ENCODE results near the gene MALL.
"Not testable (repeated sequence)": the region's sequence is repeated elsewhere in the genome, so short reads cannot be mapped to it uniquely, and the experiment has no call there.

The MALL gene

GRCh38 chr2:110115291-110116032 is at the start of gene MALL:
TSS of gene MALL (minus strand) at chr2:110115822. CDS start at chr2:110115792, 30 bp downstream.
- no peak for DNase-seq

DNA sequence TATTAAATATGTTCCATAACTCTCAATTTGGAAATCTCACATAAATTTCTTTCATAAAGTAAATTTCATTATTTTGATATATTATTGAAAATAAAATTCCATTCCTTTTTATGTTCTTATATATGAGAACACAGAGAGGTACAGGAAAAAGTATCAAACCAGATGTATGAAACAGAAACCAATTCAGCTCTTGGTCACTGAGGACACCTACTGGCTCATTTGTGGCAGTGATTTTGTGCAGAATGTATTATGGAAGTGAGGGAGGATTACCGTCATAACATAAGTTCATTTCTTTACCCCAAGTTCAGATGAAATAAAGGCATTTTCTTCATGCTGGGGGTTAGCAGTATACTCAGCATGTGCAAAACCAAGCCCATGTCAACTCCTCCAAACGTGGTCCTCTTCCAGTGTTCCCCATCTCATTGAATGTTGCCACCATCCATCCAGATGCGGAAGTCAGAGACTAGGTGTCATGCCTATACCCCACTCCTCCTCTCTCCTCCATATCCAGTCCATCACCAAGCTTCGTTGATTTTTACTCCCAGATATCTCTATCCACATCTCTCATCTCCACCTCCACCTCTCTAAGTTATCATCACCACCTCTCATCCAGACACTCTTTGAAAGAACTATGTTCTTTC is 41.7 kb upstream of the MALL start:
- DNase-seq, result peak in 6 of 51 donors; percentile 1 to 18 (median 5)

GRCh38 chr2:110154828-110155227 is 39.2 kb upstream of the MALL start:
- DNase-seq, result not testable (repeated sequence)

GRCh38 chr2:110154188-110154587 is 38.6 kb upstream of the MALL start:
- DNase-seq, result not testable (repeated sequence)

- no peak for DNase-seq
Measured at GRCh38 chr2:110153416-110153815, 37.8 kb upstream of the MALL start.

- DNase-seq, result no peak
Measured at GRCh38 chr2:110152943-110153342, 37.3 kb upstream of the MALL start.

DNA sequence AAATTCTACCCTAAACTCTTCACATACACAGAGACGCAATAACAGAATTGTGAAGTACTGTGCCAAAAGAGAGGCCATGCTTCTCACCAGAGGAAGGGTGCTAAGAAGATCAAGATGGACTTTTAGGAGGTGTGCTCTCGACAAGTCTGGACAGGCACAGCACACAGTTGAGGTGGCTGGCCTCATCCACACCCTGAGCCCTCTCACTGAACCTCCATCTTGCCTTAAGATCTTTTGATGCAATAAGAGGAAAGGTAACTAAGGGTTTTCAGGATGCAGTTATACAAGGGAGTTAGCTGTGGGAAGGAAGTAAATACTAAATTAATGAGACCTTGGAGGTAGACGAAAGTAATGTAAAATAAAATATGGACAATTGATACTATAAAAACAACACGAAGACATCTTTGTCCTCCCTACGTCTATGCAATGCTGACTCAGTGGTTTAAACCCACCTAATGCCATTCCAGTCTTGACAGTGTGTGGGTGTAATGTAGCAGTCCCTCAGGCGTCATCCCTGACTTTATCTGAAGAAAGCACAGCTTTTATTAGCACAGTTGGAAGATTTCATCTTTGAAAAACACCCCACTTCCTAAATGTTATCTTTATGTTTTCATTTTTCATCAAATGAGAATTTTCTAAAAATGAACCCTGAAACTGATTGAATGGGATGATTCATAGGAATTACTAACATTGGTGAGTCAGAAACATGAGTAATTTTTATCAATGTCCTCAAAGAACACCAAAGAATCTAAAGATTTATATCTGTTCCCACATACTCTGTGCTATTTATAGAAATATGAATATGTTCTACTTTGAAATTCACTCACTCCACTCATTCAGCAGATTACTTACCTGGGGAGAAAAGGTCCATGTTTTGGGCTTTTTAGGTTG is 34.0 kb upstream of the MALL start:
- DNase-seq, result peak in 1 of 51 donors; percentile 7

- DNase-seq, result no peak
Measured at GRCh38 chr2:110146945-110147332, 31.3 kb upstream of the MALL start.

DNA sequence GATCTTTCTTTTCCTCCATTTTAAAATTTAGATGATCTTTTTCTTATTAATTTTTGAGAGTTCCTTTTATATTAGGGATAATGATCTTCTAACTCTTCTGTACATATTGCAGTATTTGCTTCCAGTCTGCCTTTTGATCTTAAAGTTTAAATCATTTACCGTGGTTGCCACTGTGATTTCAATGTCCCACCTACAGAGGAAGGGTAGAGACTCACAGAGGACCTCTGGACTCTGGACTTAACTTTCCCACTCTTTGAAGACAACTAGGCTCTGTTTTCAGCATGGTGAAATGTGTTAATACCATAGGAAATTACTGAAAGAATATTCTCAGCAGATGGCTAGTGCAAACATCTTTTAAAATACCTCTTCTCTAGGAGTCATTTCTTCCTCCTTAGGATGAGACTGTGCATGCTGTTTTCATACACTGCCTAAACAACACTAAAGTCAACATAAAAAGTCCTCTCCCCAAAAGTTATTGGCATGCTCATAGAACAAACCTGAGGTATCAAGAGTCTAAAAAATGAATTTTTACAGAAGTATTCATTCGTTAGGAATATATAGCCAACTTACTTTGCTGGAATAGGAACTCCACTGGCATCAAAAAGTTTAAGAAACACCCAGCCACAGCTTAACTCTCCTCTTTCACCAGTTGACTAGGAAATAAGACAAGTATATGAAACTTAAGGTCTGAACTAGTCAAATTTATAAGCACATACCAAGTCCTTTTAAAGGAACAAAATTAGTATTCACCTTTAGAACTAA is 30.7 kb upstream of the MALL start:
- DNase-seq, result no peak

GRCh38 chr2:110143982-110144381 is 28.4 kb upstream of the MALL start:
- no peak for DNase-seq

DNA sequence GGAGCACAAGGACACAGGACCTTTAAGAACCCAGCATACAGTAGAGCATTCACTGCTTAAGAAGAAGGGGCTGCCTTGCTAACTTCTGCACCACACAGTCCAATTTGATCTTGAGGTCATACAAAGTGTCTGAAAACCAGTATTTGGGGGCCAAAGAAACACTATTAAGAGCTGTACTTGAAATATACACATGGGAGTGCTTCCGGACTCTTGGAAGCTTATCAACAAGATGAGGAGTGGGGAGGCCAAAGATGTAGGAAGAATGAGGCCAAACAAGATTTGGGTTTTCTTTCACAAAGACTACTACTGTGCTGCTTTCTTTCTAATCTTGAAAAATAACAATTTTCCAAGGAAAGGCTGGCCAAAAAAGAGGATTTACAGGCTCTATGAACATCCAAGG is 24.8 kb upstream of the MALL start:
- DNase-seq, result no peak

- DNase-seq, result no peak
Measured at GRCh38 chr2:110134025-110134424, 18.4 kb upstream of the MALL start.

DNA sequence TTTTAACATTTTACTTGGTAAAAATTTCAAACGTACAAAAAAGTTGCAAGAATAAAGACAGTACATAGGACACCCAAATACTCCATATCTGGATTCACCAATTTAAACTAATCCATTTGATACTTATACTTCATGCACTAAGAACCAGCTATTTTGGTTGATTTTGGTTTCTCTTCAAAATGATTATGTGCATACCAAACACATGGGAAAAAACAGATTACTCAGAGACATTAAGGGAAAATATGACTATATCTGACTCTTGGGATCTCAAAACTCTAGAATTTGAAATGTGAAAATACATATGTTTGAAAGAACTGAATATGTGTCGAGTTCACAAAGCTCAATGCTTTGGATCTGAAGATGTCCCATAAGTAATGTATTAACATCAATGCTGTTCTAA is 15.5 kb upstream of the MALL start:
- DNase-seq, result no peak

GRCh38 chr2:110130757-110131156 is 15.1 kb upstream of the MALL start:
- DNase-seq, result no peak

GRCh38 chr2:110126906-110127305 is 11.3 kb upstream of the MALL start:
- DNase-seq, result peak in 1 of 51 donors; percentile 17

DNA sequence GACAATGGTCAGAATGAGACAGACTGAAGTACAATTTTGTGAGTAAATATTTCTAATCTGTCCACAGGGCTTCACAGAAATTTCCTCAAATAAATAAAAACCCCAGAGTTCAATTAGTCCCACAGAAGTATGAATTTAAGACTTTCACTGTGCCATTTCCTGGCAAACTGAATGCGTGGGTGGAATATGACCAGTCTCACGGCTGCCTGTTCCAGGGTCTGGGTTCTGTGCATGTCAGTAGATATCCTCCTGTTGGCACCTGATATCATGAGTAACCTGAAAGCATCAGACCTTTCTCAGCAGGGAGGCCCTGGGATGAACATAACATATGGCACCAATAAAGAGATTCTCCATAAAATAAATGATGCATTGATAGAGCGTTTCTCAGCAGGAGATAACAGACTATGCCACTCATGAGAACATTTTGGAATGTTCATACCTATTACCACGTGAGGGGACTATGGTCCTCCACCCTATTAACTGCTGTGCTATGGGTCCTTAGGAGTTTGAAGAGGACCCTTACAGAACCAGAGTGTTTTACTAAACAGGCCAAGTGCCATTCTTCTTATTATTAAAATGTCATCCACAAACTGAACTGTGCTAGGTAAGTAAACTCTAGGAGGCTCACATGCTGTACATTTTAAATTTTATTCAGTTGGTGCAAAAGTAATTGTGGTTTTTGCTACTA is 10.6 kb upstream of the MALL start:
- no peak for DNase-seq

- no peak for DNase-seq
Measured at GRCh38 chr2:110124939-110125691, 9.5 kb upstream of the MALL start.

- DNase-seq, result no peak
Measured at GRCh38 chr2:110124038-110124825, 8.6 kb upstream of the MALL start.

- no peak for DNase-seq
Measured at GRCh38 chr2:110121592-110121991, 6.0 kb upstream of the MALL start.

Measured in hypothalamus (tissue), 51 donors.